GM19455 (cell line): ENCODE data around the gene MYF5.

Experiments
- ATAC-seq: cut with Tn5 transposase; IDR thresholded peaks from one replicate; pipeline ENCODE4 v1.9.1; 2021; ENCODE audit not compliant: unreplicated experiment

Gene MYF5

DNA sequence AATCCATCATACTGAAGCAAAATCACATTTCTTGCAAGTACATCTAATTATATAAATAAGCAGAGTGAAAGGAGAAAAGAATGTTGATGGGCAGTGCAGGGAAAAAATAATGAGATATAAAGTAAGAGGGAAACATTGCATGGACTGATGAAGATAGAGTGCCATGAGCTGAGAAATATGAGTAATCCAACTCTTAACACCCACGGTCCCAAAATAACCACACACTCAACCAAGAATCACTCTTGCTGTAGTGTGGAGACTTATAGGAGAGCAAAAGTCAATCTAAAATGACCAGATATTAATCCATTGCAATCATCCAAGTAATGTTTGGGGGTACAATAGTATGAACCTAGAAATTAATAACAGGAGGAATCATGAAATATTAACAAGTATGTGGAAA lies 40.2 kb downstream of the MYF5 start:
- ATAC-seq = no peak

DNA sequence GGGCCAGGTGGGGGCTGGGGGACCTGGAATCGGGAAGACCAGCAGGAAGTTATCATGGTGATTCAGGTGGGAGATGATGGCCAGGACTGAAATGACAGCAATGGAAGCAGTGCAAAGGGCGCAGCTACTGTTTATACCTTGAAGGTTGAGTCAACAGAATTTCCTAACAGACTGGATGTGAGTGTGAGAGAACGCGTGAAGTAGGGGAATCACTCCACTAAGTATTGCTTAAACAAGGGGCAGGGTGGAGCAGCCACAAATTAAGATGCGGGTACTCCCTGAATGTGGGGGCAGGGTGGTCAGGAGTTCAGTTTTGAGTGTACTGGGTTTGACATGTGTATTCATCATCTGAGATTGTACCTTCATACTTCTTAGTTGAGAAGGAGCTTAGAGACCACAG lies 45.1 kb downstream of the MYF5 start:
- no peak for ATAC-seq

DNA sequence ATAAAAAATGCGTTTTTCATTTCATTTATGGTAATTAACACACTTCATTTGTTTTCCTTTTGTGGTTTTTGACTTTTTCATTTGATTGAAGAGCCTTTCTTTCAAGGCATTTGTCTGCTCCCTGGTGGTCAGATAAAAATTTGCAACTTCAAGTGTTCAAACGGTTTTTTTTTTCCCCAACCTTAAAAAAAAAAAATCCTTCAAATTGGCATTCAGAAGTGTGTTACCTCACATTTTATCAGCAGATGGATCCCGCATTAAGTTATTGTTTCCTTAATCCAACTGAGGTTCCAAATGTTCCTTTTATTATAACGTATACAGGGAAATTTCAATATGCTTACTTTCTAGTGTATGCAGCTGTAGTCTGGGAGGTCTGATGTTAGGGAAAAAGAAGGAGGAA lies 47.2 kb downstream of the MYF5 start:
- no peak for ATAC-seq

DNA sequence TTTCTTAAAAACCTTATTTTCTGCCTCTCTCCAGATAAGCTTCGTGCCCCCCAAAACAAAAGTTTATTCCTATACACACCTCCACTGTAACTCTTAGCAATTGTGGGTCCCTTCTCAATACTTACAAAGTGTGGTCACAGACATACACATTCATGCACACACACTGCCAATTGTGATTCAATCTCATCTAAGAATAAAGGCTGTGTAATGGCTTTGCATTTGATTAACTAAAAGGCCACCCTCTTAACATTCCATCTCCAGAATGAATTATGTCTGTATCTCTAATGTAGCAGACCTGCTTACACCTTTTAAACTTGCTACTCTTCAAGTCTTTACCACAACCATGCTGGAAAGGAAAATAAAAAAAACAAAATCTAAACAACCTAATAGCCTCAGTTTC lies 49.5 kb downstream of the MYF5 start:
- ATAC-seq = no peak

DNA sequence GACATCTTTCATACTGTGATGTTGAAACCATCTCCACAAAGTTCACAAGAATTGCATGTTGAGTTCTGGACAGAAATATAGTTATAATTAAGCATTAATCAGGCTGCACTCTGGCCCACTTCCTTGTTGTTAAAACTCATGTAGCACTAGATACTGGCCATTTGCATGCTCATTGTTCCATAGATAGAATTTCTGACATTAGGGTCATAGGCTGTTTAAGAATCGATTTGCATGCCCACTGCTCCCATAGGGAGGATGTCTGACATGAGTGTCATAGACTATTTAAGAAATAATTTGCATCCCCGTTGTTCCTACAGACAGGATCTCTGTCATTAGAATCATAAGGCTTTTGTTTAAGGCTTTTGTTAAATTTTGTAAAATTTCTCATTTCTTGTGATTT lies 50.2 kb downstream of the MYF5 start:
- peak; percentile 69 for ATAC-seq
